ENCODE measurements around the gene PSMD14. TPM values are rescaled to one million over a fixed set of nuclear protein-coding genes. Genes with fewer than 3 reads are reported as not detected.

PSMD14 gene
- total and polyA plus RNA-seq, 8 donors: 5.4 to 19.7 (median 15.0) TPM

DNA sequence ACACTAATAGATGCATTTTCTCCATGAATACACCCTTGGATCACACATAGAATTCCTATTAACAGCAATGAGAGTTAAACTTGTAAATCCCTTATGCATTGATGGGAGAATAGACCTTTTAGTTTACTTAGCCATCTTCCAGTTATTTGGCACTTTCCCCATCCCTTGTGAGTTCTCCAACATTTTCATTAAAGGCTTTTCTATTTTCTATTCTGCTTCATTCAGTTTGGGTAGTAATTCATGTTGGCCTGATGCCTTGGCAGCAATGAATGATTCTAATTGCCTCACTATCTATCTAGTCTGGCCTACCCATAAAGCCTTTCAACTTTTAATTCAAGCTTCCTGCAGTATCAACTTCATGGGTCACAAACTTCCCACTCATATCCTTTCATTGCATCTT lies 140.2 kb downstream of the PSMD14 start:
- Histone ChIP-seq H3K9me3 (no peaks in the 10 kb centered on the region), H3K27me3 (peaks cover 0 to 16% (median 3%) of the 10 kb centered on the region in 4 donors), H3K36me3 (no peaks in the 10 kb centered on the region), H3K4me3 (no peak overlapping the region), H3K27ac (no peak overlapping the region), H3K4me1 (no peaks in the 10 kb centered on the region)
- ATAC-seq (no peak), FAIRE-seq (no peak), DNase-seq (no peak)
- TF ChIP-seq CTCF (IDR thresholded peaks at IDR 0.05): no peak
- intact Hi-C loops (cut with DNase I): no loop called here

Other genes with a start within 250 kb of the PSMD14 start
- 10 to 100 TPM; 13.0 to 30.3 (median 16.0) TPM for gene TANK, start 148.0 kb upstream of the PSMD14 start, total RNA-seq
- gene TANK, start 148.0 kb upstream of the PSMD14 start, polyA plus RNA-seq: 10 to 100 TPM; 10.9 to 20.8 TPM
- not detected for gene TBR1, start 107.9 kb downstream of the PSMD14 start, total RNA-seq
- gene TBR1, start 107.9 kb downstream of the PSMD14 start, polyA plus RNA-seq: under 1 TPM in 1 of 2 donors, not detected in 1; under 0.01 TPM